Breast epithelium (tissue), 3 donors: ENCODE data around the gene ZAR1L.

Source experiments
- CTCF ChIP-seq, 3 donors: fragments of 450-650 bp; IDR thresholded peaks; one replicate each; pipeline ENCODE4 v1.5.1; 2016 to 2017; ENCODE audit warnings: antibody characterized with exemption in 3 of 3, mild to moderate bottlenecking in 3 of 3, moderate library complexity in 3 of 3
- POLR2AphosphoS5 ChIP-seq, 3 donors: sonication (generic); formaldehyde crosslinking; IDR thresholded peaks; one replicate each; pipeline ENCODE4 v1.6.1; 2017; ENCODE audit warnings: antibody characterized with exemption in 3 of 3

GRCh38 chr13:32282096-32282711 is 33.0 kb downstream of the ZAR1L start:
- TF ChIP-seq CTCF (IDR thresholded peaks at IDR 0.05) (no peak), POLR2AphosphoS5 (IDR thresholded peaks at IDR 0.05) (no peak)
